Activated T-helper 17 cell treated with anti-CD3 and anti-CD28 coated beads, Interleukin-2, amount 50 U/mL, for 72 hours (primary cell): ENCODE data around the gene KIAA1217. TPM values are rescaled to one million over a fixed set of nuclear protein-coding genes. Genes with fewer than 3 reads are reported as not detected.

Experiments used
- ATAC-seq: fragments of 150-1000 bp; cut with Tn5 transposase; replicated peaks from 2 replicates; pipeline ENCODE4 v1.10.0; 2021; ENCODE audit warnings: mild to moderate bottlenecking, moderate library complexity
- H3K27ac Mint-ChIP-seq: one replicate; pipeline ENCODE4 v1.8.0; 2022; ENCODE audit warnings: mixed read lengths
- H3K27me3 Mint-ChIP-seq: one replicate; pipeline ENCODE4 v1.8.0; 2022; ENCODE audit warnings: mixed read lengths
- H3K36me3 Mint-ChIP-seq: one replicate; pipeline ENCODE4 v1.8.0; 2022; ENCODE audit warnings: low read depth, mild to moderate bottlenecking, mixed read lengths
- H3K4me1 Mint-ChIP-seq: one replicate; pipeline ENCODE4 v1.8.0; 2022; ENCODE audit warnings: mixed read lengths
- H3K4me3 Mint-ChIP-seq: one replicate; pipeline ENCODE4 v1.8.0; 2022; ENCODE audit warnings: mild to moderate bottlenecking, mixed read lengths
- H3K9me3 Mint-ChIP-seq: one replicate; pipeline ENCODE4 v1.8.0; 2022; ENCODE audit warnings: mixed read lengths
- total RNA-seq, 2 donors: library from RNA; stranded (reverse); gene quantifications; one replicate each; pipeline ENCODE4 v1.2.3, GENCODE V29; 2022

The KIAA1217 gene
- total RNA-seq, 2 donors from 2014 or later, result 2.1 to 2.6 TPM

GRCh38 chr10:24357344-24358004 lies 148.5 kb downstream of the KIAA1217 start:
- H3K27ac Mint-ChIP-seq, result no peak overlapping the region
- H3K4me3 Mint-ChIP-seq, result no peak overlapping the region
- ATAC-seq, result no peak

GRCh38 chr10:24358022-24358421 lies 149.1 kb downstream of the KIAA1217 start:
- H3K4me1 Mint-ChIP-seq, result no peaks in the 10 kb centered on the region
- no peaks in the 10 kb centered on the region for H3K36me3 Mint-ChIP-seq
- no peaks in the 10 kb centered on the region for H3K27me3 Mint-ChIP-seq
- ATAC-seq, result no peak
- no peaks in the 10 kb centered on the region for H3K9me3 Mint-ChIP-seq
- no peak overlapping the region for H3K4me3 Mint-ChIP-seq
- H3K27ac Mint-ChIP-seq, result no peak overlapping the region

More at GRCh38 chr10:24357344-24358004, 148.5 kb downstream of the KIAA1217 start:
- Mint-ChIP-seq H3K36me3 (no peaks in the 10 kb centered on the region), H3K27me3 (no peaks in the 10 kb centered on the region), H3K4me1 (no peaks in the 10 kb centered on the region), H3K9me3 (no peaks in the 10 kb centered on the region)

GRCh38 chr10:24360282-24361127 lies 151.6 kb downstream of the KIAA1217 start:
- H3K9me3 Mint-ChIP-seq, result no peaks in the 10 kb centered on the region

GRCh38 chr10:24363070-24363469 lies 154.1 kb downstream of the KIAA1217 start:
- H3K27ac Mint-ChIP-seq, result no peak overlapping the region

More at GRCh38 chr10:24360282-24361127, 151.6 kb downstream of the KIAA1217 start:
- ATAC-seq, result peak; percentile 51
- no peaks in the 10 kb centered on the region for H3K4me1 Mint-ChIP-seq
- no peaks in the 10 kb centered on the region for H3K36me3 Mint-ChIP-seq
- H3K4me3 Mint-ChIP-seq, result no peak overlapping the region
- no peak overlapping the region for H3K27ac Mint-ChIP-seq
- H3K27me3 Mint-ChIP-seq, result peaks cover 3% of the 10 kb centered on the region

GRCh38 chr10:24367688-24368087 lies 158.8 kb downstream of the KIAA1217 start:
- Mint-ChIP-seq H3K4me1 (no peaks in the 10 kb centered on the region), H3K9me3 (peaks cover 7% of the 10 kb centered on the region), H3K36me3 (no peaks in the 10 kb centered on the region), H3K27ac (no peak overlapping the region), H3K4me3 (no peak overlapping the region), H3K27me3 (peaks cover 13% of the 10 kb centered on the region)
- no peak for ATAC-seq

More at GRCh38 chr10:24363070-24363469, 154.1 kb downstream of the KIAA1217 start:
- Mint-ChIP-seq H3K27me3 (peaks cover 7% of the 10 kb centered on the region), H3K36me3 (no peaks in the 10 kb centered on the region), H3K4me1 (no peaks in the 10 kb centered on the region), H3K4me3 (no peak overlapping the region), H3K9me3 (no peaks in the 10 kb centered on the region)
- no peak for ATAC-seq

GRCh38 chr10:24370877-24371276 lies 161.9 kb downstream of the KIAA1217 start:
- no peaks in the 10 kb centered on the region for H3K36me3 Mint-ChIP-seq
- peaks cover 10% of the 10 kb centered on the region for H3K27me3 Mint-ChIP-seq
- ATAC-seq, result no peak
- H3K9me3 Mint-ChIP-seq, result peaks cover 7% of the 10 kb centered on the region
- H3K27ac Mint-ChIP-seq, result no peak overlapping the region
- no peaks in the 10 kb centered on the region for H3K4me1 Mint-ChIP-seq
- no peak overlapping the region for H3K4me3 Mint-ChIP-seq

- H3K4me3 Mint-ChIP-seq, result no peak overlapping the region
- H3K36me3 Mint-ChIP-seq, result no peaks in the 10 kb centered on the region
- H3K27ac Mint-ChIP-seq, result no peak overlapping the region
- H3K27me3 Mint-ChIP-seq, result peaks cover 10% of the 10 kb centered on the region
- no peak for ATAC-seq
- H3K9me3 Mint-ChIP-seq, result peaks cover 7% of the 10 kb centered on the region
- H3K4me1 Mint-ChIP-seq, result no peaks in the 10 kb centered on the region
Observed at GRCh38 chr10:24371396-24371795, 162.5 kb downstream of the KIAA1217 start.

- no peak overlapping the region for H3K4me3 Mint-ChIP-seq
- peaks cover 7% of the 10 kb centered on the region for H3K27me3 Mint-ChIP-seq
- no peaks in the 10 kb centered on the region for H3K36me3 Mint-ChIP-seq
- ATAC-seq, result no peak
- no peak overlapping the region for H3K27ac Mint-ChIP-seq
- peaks cover 7% of the 10 kb centered on the region for H3K9me3 Mint-ChIP-seq
- no peaks in the 10 kb centered on the region for H3K4me1 Mint-ChIP-seq
Observed at GRCh38 chr10:24374134-24374915, 165.4 kb downstream of the KIAA1217 start.

GRCh38 chr10:24375510-24375909 lies 166.6 kb downstream of the KIAA1217 start:
- no peak for ATAC-seq
- Mint-ChIP-seq H3K36me3 (no peaks in the 10 kb centered on the region), H3K4me1 (no peaks in the 10 kb centered on the region), H3K4me3 (no peak overlapping the region), H3K27ac (no peak overlapping the region), H3K27me3 (peaks cover 10% of the 10 kb centered on the region), H3K9me3 (peaks cover 10% of the 10 kb centered on the region)

- Mint-ChIP-seq H3K36me3 (no peaks in the 10 kb centered on the region), H3K27ac (no peak overlapping the region), H3K9me3 (peaks cover 8% of the 10 kb centered on the region), H3K4me3 (no peak overlapping the region), H3K27me3 (peaks cover 16% of the 10 kb centered on the region), H3K4me1 (no peaks in the 10 kb centered on the region)
- no peak for ATAC-seq
Observed at GRCh38 chr10:24376731-24377130, 167.8 kb downstream of the KIAA1217 start.

GRCh38 chr10:24378126-24378920 lies 169.4 kb downstream of the KIAA1217 start:
- no peak for ATAC-seq
- H3K9me3 Mint-ChIP-seq, result peaks cover 3% of the 10 kb centered on the region
- H3K36me3 Mint-ChIP-seq, result peaks cover 2% of the 10 kb centered on the region
- H3K4me3 Mint-ChIP-seq, result no peak overlapping the region
- H3K27ac Mint-ChIP-seq, result no peak overlapping the region
- H3K27me3 Mint-ChIP-seq, result peaks cover 20% of the 10 kb centered on the region
- H3K4me1 Mint-ChIP-seq, result peaks cover 3% of the 10 kb centered on the region

GRCh38 chr10:24381235-24382010 lies 172.5 kb downstream of the KIAA1217 start:
- Mint-ChIP-seq H3K4me1 (peaks cover 6% of the 10 kb centered on the region), H3K27me3 (peaks cover 28% of the 10 kb centered on the region), H3K36me3 (peaks cover 10% of the 10 kb centered on the region), H3K9me3 (peaks cover 3% of the 10 kb centered on the region), H3K4me3 (no peak overlapping the region), H3K27ac (no peak overlapping the region)
- no peak for ATAC-seq

- peaks cover 3% of the 10 kb centered on the region for H3K9me3 Mint-ChIP-seq
- no peak overlapping the region for H3K4me3 Mint-ChIP-seq
- no peak for ATAC-seq
- H3K4me1 Mint-ChIP-seq, result peaks cover 6% of the 10 kb centered on the region
- H3K27ac Mint-ChIP-seq, result peak overlapping the region; percentile 89
- H3K27me3 Mint-ChIP-seq, result peaks cover 24% of the 10 kb centered on the region
- peaks cover 10% of the 10 kb centered on the region for H3K36me3 Mint-ChIP-seq
Observed at GRCh38 chr10:24382045-24382444, 173.1 kb downstream of the KIAA1217 start.
